GM21447 (cell line): Measurements from ENCODE around the gene GOLGA8M.
"Not testable (repeated sequence)": the region's sequence is repeated elsewhere in the genome, so short reads cannot be mapped to it uniquely, and the experiment has no call there.

Source experiments
- ATAC-seq: cut with Tn5 transposase; IDR thresholded peaks from one replicate; pipeline ENCODE4 v1.9.1; 2021; ENCODE audit not compliant: unreplicated experiment

GOLGA8M gene

GRCh38 chr15:28712270-28712669, at the start of gene GOLGA8M:
TSS of gene GOLGA8M (minus strand) at chr15:28712421. CDS start at chr15:28712323, 98 bp downstream.
- ATAC-seq = not testable (repeated sequence)

DNA sequence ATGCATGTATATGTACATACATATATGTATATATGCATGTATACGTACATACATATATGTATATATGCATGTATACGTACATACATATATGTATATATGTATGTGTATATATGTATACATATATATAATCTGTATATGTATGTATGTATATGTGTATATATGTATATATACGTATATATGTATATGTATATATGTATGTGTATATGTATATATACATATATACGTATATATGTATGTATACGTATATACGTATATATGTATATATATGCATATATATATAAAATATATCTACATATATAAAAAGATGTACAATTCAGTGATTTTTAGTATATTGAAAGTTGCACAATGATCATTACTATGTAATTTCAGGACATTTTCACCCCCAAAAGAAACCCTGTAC, 30.7 kb upstream of the GOLGA8M start:
- ATAC-seq = not testable (repeated sequence)

DNA sequence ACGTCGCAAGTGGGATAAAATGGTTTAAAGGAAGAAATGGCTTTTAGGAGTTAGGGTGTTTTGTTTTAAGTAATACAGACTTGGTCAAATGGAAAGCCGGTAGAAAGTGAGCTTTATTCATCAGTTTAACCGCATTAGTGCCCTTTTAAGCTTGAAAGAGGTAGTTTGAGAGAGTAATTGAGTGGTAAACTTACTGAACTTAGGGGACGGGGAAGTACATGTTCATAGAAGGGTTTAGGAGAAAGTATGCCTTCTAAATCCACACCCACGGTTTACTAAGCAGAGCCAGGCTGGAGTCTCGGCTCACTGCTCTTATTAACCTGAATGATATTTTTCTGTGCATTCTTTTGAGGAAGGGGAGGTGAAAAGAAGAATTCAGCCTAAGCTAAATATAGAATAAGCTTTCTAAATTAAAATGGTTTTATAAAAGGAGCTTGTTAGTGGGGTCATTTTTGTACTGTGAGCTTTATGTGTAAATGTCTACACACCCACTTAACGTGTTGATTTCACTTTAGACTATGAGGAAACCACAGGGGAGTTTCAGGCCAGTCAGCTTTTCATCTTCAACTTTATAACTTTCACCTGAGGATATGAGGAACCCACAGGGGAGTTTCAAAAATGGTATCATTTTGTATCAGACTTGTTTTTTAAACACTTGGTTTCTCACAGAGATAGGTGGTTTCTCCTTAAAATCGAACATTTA, 26.5 kb upstream of the GOLGA8M start:
- ATAC-seq = peak; percentile 50

DNA sequence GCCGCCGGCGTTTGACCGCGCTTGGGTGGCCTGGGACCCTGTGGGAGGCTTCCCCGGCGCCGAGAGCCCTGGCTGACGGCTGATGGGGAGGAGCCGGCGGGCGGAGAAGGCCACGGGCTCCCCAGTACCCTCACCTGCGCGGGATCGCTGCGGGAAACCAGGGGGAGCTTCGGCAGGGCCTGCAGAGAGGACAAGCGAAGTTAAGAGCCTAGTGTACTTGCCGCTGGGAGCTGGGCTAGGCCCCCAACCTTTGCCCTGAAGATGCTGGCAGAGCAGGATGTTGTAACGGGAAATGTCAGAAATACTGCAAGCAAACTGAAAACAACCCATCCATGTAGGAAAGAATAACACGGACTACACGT, 26.0 kb upstream of the GOLGA8M start:
- ATAC-seq = peak; percentile 13

GRCh38 chr15:28737521-28738199, 25.4 kb upstream of the GOLGA8M start:
- peak; percentile 53 for ATAC-seq

DNA sequence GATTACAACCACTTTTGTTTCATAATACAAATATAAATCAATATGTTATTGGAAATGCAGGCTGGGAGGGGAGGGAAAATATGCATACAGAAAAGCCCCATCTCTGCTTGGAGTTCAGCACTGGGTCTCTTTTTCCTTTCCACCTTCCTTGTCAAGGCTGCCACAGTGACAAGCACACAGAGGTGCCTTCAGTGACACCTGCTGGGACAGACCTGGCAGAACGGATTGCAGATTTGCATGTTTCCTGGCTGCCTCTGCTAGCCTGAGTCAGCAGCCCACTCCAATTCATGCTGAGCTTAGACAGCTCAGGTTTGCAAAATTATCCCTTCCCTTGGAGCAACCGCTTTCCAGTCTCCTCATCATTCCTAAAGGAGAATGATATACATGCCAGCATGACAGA, 15.8 kb upstream of the GOLGA8M start:
- ATAC-seq = not testable (repeated sequence)

GRCh38 chr15:28727026-28727425, 14.8 kb upstream of the GOLGA8M start:
- not testable (repeated sequence) for ATAC-seq

- ATAC-seq = no peak
Observed at GRCh38 chr15:28726102-28726501, 13.9 kb upstream of the GOLGA8M start.

DNA sequence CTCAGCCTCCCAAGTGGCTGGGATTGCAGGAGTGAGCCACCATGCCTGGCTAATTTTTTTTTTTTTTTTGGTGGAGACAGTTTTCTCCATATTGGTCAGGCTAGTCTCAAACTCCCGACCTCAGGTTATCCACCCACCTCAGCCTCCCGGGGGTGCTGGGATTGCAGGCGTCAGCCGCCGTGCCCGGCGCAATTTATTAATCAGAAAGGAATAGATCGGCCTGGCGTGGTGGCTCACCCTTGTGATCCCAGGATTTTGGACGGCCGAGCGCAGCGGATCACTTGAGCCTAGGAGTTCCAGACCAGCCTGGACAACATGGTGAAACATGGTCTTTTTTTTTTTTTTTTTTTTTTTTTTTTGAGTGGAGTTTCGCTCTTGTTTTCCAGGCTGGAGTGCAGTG, 13.3 kb upstream of the GOLGA8M start:
- ATAC-seq = no peak

DNA sequence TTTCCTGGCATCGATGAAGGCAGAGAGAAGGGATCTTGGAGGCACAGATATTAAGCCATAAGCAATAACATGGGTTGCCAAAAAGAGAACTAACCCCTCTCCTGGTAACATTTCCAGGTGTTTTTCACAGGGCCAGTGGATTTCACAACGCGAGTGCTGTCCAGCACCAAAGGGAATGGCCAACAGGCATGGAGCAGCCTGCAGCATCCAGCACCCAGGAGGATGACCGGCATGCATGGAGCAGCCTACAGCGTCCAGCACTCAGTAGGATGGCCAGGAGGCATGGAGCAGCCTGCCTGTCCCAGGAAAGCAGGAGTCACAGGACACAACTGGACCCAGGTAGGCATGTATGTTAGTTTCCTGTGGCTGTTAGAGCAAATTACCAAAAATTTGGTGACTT, 11.8 kb upstream of the GOLGA8M start:
- ATAC-seq = not testable (repeated sequence)

DNA sequence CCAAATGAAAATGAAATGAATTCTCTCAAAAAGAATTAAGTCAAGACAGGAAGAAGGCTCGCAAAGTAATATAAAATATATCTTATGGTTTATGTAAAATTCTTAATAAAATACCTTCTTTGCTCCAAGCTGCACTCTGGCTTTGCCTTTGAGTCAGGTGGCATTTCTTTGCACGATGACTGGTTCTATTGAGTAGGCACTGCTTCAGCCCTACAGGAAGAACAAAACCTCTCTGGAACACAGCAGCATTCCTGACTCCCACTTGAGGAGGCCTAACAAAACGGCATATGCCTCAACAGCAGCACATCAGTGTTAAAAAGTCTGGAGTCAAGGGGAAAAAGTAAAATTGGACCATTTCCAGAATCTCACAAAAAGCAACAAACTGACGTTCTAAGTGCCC, 7.4 kb upstream of the GOLGA8M start:
- ATAC-seq = not testable (repeated sequence)

GRCh38 chr15:28718576-28718975, 6.4 kb upstream of the GOLGA8M start:
- not testable (repeated sequence) for ATAC-seq

- ATAC-seq = not testable (repeated sequence)
Observed at GRCh38 chr15:28714176-28714575, 2.0 kb upstream of the GOLGA8M start.

GRCh38 chr15:28703927-28704326, 8.3 kb downstream of the GOLGA8M start:
- not testable (repeated sequence) for ATAC-seq

- ATAC-seq = not testable (repeated sequence)
Observed at GRCh38 chr15:28702427-28702826, 9.8 kb downstream of the GOLGA8M start.

DNA sequence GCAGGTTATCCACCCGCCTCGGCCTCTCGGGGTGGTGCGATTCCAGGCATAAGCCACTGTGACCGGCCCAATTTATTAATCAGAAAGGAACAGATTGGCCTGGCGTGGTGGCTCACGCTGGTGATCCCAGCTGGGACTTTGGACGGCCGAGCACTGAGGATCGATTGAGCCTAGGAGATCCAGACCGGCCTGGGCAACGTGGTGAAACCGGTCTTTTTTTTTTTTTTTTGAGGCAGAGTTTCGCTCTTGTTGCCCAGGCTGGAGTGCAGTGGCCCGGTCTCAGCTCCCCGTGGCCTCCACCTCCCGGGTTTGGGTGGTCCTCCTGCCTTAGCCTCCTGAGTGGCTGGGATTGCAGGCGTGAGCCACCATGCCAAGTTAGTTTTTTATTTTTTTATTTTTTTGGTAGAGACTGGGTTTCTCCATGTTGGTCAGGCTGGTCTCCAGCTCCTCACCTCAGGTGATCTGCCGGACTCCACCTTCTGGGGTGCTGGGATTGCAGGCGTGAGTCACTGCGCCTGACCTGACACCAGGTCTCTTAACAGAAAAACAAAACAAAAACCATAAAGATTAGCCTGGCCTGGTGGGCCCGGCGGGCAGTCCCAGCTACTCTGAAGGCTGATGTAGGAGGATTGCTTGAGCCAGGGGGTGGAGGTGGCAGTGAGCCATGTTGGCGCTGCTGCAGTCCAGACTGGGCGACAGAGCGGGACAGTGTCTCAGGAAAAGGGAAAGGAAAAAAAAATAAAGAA, 18.0 kb downstream of the GOLGA8M start:
- ATAC-seq = not testable (repeated sequence)

- ATAC-seq = not testable (repeated sequence)
Observed at GRCh38 chr15:28693021-28693420, 19.2 kb downstream of the GOLGA8M start.

- ATAC-seq = not testable (repeated sequence)
Observed at GRCh38 chr15:28673533-28673932, 38.7 kb downstream of the GOLGA8M start.

- not testable (repeated sequence) for ATAC-seq
Observed at GRCh38 chr15:28672122-28672521, 40.1 kb downstream of the GOLGA8M start.

GRCh38 chr15:28666402-28666801, 45.8 kb downstream of the GOLGA8M start:
- not testable (repeated sequence) for ATAC-seq

DNA sequence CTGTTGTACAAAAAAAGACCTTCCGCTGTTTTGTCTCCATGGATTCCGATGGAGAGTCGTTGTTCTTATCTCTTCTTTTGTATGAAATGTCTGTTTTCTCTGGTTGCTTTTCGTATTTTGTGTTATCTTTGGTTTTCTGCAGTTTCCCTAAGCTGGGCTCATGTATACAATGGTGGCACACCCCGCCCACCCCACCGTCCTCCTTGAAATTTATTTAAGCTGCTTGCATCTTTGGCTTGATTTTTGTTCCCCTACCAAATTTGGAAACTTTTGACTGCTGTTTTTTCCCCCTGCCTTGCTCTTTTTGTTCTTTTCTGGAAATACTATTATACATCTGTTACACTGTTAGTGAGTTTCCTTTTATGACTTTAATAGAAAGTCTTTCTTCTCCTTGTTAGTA, 47.6 kb downstream of the GOLGA8M start:
- not testable (repeated sequence) for ATAC-seq

DNA sequence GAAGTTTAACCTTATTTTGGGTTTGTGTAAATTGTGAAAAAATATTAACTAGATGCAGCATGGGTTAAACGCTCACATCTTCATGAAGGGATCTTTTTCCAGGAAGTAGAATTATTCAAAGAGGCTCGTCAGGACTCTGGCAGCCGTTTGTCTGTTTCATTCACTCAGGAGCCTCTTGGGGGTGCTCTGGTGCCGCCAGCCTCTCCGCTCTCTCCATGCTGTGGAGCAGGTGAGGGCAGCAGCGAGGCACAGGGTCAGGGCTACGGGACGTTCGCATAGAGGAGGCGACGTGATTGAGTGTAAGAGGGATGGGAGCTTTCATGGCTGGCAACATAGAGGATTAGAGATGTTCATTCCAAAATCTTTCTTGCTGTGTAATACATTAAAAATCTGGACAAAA, 48.5 kb downstream of the GOLGA8M start:
- not testable (repeated sequence) for ATAC-seq
